LNCAP (cell line): Measurements from ENCODE around the gene SORCS1.

Experiments
- TF ChIP-seq, protein P1 (sequence below): fragments of 450-650 bp; IDR thresholded peaks from 2 replicates; pipeline ENCODE4 v1.5.1; 2017; ENCODE audit warnings: mild to moderate bottlenecking

Gene SORCS1

GRCh38 chr10:107164992-107165391 lies 486 bp upstream of the SORCS1 start:
- TF ChIP-seq, protein P1, sequence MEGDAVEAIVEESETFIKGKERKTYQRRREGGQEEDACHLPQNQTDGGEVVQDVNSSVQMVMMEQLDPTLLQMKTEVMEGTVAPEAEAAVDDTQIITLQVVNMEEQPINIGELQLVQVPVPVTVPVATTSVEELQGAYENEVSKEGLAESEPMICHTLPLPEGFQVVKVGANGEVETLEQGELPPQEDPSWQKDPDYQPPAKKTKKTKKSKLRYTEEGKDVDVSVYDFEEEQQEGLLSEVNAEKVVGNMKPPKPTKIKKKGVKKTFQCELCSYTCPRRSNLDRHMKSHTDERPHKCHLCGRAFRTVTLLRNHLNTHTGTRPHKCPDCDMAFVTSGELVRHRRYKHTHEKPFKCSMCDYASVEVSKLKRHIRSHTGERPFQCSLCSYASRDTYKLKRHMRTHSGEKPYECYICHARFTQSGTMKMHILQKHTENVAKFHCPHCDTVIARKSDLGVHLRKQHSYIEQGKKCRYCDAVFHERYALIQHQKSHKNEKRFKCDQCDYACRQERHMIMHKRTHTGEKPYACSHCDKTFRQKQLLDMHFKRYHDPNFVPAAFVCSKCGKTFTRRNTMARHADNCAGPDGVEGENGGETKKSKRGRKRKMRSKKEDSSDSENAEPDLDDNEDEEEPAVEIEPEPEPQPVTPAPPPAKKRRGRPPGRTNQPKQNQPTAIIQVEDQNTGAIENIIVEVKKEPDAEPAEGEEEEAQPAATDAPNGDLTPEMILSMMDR, result no peak

- TF ChIP-seq, protein P1, result no peak
Observed at GRCh38 chr10:107163076-107163855, 1.2 kb downstream of the SORCS1 start.

GRCh38 chr10:107160866-107161265 lies 3.6 kb downstream of the SORCS1 start:
- TF ChIP-seq, protein P1, result no peak

DNA sequence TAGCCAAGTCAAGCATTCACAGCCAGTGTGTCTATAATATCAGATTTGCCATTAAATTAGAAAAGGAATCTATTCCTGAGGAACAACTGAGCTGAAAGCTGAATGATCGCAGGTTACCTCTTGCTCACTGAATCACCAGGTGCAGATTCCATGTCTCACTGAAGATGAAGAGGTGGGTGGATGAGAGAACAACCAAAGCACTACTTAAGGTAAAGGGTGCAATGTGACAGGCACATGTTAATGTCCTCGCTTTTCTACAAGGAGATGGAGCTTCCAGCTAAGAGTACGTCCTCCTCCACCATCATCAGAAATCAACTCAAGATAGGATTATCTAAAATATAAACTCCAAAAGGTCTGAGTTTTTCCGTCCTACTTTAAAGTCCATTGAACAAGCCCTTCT lies 4.6 kb downstream of the SORCS1 start:
- TF ChIP-seq, protein P1, result no peak

DNA sequence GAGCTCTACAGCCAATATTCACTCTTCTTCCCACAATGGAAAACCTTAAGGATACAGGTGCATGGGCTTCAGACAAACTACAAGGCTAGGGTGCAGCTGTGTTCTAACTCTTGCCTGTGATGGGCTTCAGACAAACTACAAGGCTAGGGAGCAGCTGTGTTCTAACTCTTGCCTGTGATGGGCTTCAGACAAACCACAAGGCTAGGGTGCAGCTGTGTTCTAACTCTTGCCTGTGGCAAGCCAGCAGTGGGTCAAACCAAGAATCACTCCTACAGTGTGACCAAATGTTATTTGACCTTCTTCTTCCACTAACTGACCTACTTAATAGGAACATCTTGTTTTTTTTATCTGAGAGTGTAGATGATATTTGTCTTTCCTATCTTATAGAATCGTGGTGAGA lies 7.4 kb downstream of the SORCS1 start:
- TF ChIP-seq, protein P1, result no peak

DNA sequence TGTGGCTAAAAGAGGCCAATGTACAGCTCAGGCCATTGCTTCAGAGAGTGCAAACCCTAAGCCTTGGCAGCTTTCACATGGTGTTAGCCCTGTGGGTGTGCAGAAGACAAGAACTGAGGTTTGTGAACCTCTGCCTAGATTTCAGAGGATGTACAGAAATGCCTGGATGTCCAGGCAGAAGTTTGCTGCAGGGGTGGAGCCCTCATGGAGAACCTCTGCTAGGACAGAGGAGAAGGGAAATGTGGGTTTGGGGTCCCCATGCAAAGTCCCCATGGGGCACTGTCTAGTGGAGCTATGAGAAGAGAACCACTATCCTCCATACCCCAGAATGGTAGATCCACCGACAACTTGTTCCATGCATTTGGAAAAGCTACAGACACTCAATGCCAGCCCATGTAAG lies 12.4 kb downstream of the SORCS1 start:
- TF ChIP-seq, protein P1, result no peak

DNA sequence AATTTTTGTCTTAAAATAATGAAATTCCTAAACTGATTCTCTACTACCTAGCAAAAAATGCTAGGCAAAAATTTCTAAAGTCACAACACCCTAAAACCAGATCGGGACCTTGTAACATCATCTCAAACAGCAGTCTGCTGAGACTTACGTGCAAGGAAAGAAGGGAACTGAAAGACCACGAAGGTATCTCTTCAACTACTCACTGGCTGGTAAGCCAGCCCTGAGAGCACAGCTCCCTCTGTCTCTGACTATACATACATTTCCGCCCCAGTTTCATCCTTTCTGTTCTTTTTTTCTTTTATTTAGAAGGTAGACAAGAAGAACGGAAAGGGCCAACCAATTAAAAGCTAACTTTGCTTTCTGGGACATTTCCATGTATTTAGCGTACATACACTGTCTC lies 15.6 kb downstream of the SORCS1 start:
- TF ChIP-seq, protein P1, result no peak

GRCh38 chr10:107144490-107144889 lies 20.0 kb downstream of the SORCS1 start:
- TF ChIP-seq, protein P1, result no peak
